ENCODE data around the gene OPRL1. TPM values are rescaled to one million over a fixed set of nuclear protein-coding genes. Genes with fewer than 3 reads are reported as not detected.

OPRL1 gene
- total RNA-seq: under 1 TPM; 0.15 to 0.88 (median 0.28) TPM

- no peak for DNase-seq (ENCODE audit: low spot score in 2 of 2)
- TF ChIP-seq POLR2A (IDR thresholded peaks at IDR 0.05) (no peak), CTCF (IDR thresholded peaks at IDR 0.05) (no peak)
- 12 to 16% methylated on average over 23 to 29 of the region's 62 CpGs for WGBS, 2 donors
Measured at GRCh38 chr20:64080013-64080812, at the start of gene OPRL1. OPRL1 (plus strand) TSS chr20:64080082; CDS start chr20:64092721, 12,639 bp downstream.

GRCh38 chr20:64030371-64031134 is 49.3 kb upstream of the OPRL1 start:
- WGBS, 2 donors: 79 to 85% methylated on average over 19 to 20 of the region's 20 CpGs

More at GRCh38 chr20:64080013-64080812, at the start of gene OPRL1:
- intact Hi-C loops (cut with DNase I; ENCODE audit: low total_unique reads): no loop called here
- H3K4me3 ChIP-seq (ENCODE audit: low read depth, poor library complexity, severe bottlenecking): peak within 1 kb of the TSS; percentile 56

GRCh38 chr20:64031822-64032314 is 48.0 kb upstream of the OPRL1 start:
- no peak for TF ChIP-seq POLR2A (IDR thresholded peaks at IDR 0.05)
- no peak for TF ChIP-seq CTCF (IDR thresholded peaks at IDR 0.05)
- no peak overlapping the region for H3K4me3 ChIP-seq (ENCODE audit: low read depth, poor library complexity, severe bottlenecking)
- intact Hi-C loops (cut with DNase I; ENCODE audit: low total_unique reads): no loop called here

More at GRCh38 chr20:64030371-64031134, 49.3 kb upstream of the OPRL1 start:
- intact Hi-C loops (cut with DNase I; ENCODE audit: low total_unique reads): no loop called here
- H3K4me3 ChIP-seq (ENCODE audit: low read depth, poor library complexity, severe bottlenecking): no peak overlapping the region
- no peak for DNase-seq (ENCODE audit: low spot score in 2 of 2)
- TF ChIP-seq POLR2A (IDR thresholded peaks at IDR 0.05): no peak
- TF ChIP-seq CTCF (IDR thresholded peaks at IDR 0.05): no peak

GRCh38 chr20:64032706-64033624 is 46.9 kb upstream of the OPRL1 start:
- no peak overlapping the region for H3K4me3 ChIP-seq (ENCODE audit: low read depth, poor library complexity, severe bottlenecking)
- DNase-seq (ENCODE audit: low spot score in 2 of 2): no peak
- 84 to 87% methylated on average over 31 of the region's 31 CpGs for WGBS, 2 donors
- intact Hi-C loops (cut with DNase I; ENCODE audit: low total_unique reads): no loop called here
- TF ChIP-seq CTCF (IDR thresholded peaks at IDR 0.05): no peak
- no peak for TF ChIP-seq POLR2A (IDR thresholded peaks at IDR 0.05)

More at GRCh38 chr20:64031822-64032314, 48.0 kb upstream of the OPRL1 start:
- WGBS, 2 donors: 91 to 92% methylated on average over 9 to 18 of the region's 19 CpGs
- no peak for DNase-seq (ENCODE audit: low spot score in 2 of 2)

GRCh38 chr20:64033981-64034493 is 45.8 kb upstream of the OPRL1 start:
- no peak for DNase-seq (ENCODE audit: low spot score in 2 of 2)
- 61 to 66% methylated on average over 7 of the region's 11 CpGs for WGBS, 2 donors
- TF ChIP-seq POLR2A (IDR thresholded peaks at IDR 0.05) (no peak), CTCF (IDR thresholded peaks at IDR 0.05) (no peak)
- H3K4me3 ChIP-seq (ENCODE audit: low read depth, poor library complexity, severe bottlenecking): no peak overlapping the region
- intact Hi-C loops (cut with DNase I; ENCODE audit: low total_unique reads): no loop called here

Measured in lower leg skin (tissue), 4 donors.